22Rv1 (cell line): ENCODE measurements around the gene NMRAL1.

Source experiments
- CTCF ChIP-seq: fragments of 450-650 bp; IDR thresholded peaks from 2 replicates; pipeline ENCODE4 v1.5.1; 2017; ENCODE audit warnings: mild to moderate bottlenecking
- ZFX ChIP-seq: fragments of 450-650 bp; IDR thresholded peaks from 2 replicates; pipeline ENCODE4 v1.6.1; 2017; ENCODE audit warnings: antibody characterized with exemption, borderline replicate concordance

GRCh38 chr16:4419402-4419959 is 54.9 kb downstream of the NMRAL1 start:
- TF ChIP-seq CTCF = no peak
- TF ChIP-seq ZFX = no peak
